Stimulated activated CD8-positive, alpha-beta memory T cell treated with anti-CD3 and anti-CD28 coated beads, Interleukin-7, amount 100 ng/mL, for 4 hours (primary cell): ENCODE results near the gene SMAD4.
"Not testable (repeated sequence)": the region's sequence is repeated elsewhere in the genome, so short reads cannot be mapped to it uniquely, and the experiment has no call there.

ENCODE experiments used
- DNase-seq, 2 donors: peaks; one replicate each; pipeline ENCODE4 v3.0.0-alpha.2; 2020; ENCODE audit warnings: low read depth in 2 of 2

SMAD4 gene

DNA sequence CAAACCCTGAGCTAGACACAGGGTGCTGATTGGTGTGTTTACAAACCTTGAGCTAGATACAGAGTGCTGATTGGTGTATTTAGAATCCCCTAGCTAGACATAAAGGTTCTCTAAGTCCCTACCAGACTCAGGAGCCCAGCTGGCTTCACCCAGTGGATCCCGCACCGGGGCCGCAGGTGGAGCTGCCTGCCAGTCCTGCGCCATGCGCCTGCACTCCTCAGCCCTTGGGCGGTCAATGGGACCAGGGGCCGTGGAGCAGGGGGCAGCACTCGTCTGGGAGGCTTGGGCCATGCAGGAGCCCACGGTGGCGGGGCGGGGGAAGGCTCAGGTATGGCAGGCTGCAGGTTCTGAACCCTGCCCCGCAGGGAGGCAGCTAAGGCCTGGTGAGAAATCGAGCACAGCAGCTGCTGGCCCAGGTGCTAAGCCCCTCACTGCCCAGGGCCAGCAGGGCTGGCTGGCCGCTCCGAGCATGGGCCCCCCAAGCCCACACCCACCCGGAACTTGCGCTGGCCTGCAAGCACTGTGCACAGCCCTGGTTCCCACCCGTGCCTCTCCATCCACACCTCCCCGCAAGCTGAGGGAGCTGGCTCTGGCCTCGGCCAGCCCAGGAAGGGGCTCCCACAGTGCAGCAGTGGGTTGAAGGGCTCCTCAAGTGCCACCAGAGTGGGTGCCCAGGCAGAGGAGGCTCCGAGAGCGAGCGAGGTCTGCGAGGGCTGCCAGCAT lies 81.8 kb downstream of the SMAD4 start:
- not testable (repeated sequence) for DNase-seq

DNA sequence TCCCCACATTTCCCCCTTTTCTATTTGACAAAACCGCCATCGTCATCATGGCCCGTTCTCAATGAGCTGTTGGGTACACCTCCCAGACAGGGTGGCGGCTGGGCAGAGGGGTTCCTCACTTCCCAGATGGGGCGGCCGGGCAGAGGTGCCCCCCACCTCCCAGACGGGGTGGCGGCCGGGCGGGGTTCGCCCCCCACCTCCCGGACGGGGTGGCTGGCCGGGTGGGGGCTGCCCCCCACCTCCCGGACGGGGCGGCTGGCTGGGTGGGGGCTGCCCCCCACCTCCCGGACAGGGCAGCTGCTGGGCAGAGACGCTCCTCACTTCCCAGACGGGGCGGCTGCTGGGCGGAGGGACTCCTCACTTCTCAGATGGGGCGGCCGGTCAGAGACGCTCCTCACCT lies 87.0 kb downstream of the SMAD4 start:
- not testable (repeated sequence) for DNase-seq

DNA sequence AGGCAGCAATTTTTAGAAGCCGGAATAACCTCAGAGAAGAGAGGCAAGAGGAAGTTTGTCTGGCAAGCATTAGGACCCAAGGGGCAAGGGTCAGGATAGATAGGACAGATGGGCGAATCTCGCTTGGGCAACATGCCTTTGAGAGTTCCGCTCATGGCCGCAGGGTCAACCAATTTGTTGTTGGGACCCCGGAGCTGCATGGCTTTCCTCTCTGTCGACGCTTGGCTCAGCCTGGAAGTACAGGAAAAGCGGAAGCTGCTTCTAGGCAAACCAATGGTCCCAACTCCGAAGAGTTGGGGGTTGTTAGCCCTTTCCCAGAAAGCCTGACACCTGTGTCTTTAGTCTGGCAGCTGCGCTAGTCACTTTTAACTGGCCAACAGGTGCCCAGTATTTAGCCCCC lies 89.5 kb downstream of the SMAD4 start:
- not testable (repeated sequence) for DNase-seq

DNA sequence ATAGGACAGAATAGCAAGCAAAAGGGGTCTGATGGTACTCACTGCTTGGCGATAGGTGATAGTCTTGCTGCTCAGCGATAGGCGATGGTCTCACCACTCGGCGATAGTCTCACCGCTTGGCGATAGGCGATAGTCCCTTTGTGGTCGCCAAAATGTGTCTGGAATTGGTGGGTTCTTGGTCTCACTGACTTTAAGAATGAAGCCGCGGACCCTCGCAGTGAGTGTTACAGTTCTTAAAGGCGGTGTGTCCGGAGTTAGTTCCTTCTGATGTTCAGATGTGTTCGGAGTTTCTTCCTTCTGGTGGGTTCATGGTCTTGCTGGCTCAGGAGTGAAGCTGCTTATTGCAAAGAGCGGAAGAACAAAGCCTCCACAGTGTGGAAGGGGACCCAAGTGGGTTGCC lies 90.0 kb downstream of the SMAD4 start:
- not testable (repeated sequence) for DNase-seq

DNA sequence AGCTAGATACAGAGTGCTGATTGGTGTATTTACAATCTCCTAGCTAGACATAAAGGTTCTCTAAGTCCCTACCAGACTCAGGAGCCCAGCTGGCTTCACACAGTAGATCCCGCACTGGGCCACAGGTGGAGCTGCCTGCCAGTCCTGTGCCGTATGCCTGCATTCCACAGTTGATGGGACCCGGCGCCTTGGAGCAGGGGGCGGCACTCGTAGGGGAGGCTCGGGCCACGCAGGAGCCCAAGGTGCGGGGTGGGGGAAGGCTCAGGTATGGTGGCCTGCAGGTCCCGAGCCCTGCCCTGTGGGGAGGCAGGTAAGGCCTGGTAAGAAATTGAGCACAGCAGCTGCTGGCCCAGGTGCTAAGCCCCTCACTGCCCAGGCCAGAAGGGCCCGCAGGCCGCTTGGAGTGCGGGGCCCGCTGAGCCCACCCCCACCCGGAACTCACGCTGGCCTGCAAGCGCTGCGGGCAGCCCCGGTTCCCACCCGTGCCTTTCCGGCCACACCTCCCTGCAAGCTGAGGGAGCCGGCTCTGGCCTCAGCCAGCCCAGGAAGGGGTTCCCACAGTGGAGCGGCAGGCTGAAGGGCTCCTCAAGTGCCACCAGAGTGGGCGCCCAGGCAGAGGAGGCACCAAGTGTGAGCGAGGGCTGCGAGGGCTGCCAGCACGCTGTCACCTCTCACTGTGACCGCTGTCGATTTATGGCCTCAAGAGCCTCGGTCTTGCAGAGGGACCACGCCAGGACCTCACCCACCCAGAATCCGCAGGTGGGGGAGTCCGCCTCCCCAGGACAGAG lies 91.0 kb downstream of the SMAD4 start:
- no peak for DNase-seq

DNA sequence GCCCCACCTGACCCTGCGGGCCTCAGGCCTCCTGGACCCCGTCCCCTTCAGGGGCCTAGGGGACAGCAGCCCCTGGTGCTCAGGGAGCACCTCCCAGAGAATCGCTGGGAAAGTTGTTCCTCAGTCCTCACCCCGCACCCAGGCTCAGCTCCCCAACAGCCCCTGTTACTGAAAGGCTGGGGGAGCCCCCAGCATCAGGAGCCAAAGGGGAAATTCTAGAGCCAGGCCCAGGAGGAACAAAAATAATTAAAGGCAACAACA lies 91.5 kb downstream of the SMAD4 start:
- DNase-seq: no peak

DNA sequence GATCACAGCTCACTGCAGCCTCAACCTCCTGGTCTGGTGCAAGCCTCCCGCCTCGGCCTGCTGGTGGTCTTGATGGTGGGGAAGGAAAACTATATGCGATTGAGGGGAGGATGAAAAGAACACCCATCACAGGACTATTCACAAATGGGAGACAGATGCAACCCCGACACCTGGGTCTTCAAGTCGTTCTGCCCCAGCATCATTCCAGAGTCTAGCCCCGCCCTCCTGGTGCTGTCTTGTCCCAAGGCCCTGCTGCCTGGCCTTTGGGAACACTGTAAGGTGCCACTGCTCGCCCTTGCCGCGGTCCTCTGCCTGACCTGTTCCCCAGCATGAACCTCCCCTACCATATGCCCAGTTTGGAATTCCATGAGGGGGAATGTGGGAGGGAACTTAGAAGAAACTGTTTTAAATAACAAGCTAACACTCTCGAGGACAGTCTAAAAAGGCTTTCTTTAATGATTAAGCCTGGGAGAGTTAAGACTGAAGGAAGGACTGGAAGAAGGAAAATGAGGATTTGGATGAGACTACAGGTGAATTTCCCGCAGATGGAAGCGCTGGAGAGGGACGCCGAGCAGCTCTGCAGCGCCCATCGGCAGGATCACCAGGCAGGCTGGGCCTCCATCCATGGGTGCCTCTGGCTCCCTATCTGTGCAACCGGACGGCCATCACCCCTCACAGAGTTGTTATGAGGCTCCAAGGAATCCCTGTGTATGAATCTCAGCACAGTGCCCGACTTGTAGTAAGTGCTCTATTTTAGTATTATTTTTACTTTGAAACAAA lies 92.4 kb downstream of the SMAD4 start:
- no peak for DNase-seq

DNA sequence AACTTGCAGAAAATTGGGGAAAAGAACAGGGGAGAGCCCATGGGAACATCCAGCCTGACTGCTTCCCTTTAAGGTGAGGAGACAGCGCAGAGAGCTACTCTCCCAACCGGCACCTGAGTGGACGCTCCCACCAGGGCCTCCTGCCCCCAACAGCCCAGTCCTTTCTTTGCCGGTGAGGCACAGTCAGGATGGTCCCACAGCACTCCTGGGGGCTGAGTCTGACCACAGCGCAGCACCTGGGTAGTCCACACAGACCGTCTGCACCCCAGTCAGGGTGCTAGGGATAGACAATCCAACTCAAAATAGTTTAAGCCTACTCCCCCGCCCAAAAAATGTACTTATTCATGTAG lies 93.0 kb downstream of the SMAD4 start:
- no peak for DNase-seq

DNA sequence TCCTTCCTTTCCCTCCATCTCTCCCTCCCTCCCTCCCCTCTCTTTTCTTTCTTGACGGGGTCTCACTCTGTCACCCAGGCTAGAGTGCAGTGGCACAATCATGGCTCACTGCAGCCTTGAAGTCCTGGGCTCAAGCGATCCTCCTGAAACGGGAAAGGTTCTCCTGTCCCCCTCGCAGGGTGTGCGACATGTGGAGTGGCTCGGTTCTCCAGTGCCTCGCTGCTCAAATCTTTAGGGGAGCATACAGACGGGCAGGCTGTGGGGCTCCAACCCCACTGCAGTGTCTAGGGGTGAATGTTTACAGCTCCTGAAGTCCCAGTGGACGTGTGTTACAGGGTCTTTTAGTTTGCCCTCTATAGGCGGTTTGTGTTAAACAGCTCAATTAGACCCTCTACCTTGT lies 93.5 kb downstream of the SMAD4 start:
- DNase-seq: no peak

DNA sequence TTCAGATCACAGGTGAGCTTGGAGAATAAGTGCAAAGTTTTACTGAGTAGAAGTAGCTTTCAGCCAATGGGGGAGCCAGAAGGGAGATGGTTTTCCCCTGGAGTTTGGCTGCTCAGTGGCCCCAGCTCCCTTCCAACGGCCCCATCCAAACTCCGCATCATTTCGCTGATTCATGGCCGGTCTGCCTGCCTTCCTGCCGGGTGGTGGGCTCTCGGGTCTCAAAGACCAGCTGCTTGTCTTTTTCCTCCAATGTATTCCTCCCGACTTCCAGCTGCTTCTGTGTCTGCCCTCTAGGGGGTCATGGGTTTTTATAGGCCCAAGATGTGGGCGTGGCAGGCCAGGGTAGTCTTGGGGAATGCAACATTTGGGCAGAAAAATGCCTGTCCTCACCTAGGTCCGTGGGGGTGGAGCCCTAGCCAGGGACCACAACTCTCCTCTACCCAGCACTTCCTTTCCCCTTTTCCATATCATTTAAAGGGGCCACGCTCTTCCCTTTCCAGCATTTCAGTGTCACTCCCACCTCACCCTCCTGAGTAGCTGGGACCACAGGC lies 94.0 kb downstream of the SMAD4 start:
- DNase-seq: no peak

DNA sequence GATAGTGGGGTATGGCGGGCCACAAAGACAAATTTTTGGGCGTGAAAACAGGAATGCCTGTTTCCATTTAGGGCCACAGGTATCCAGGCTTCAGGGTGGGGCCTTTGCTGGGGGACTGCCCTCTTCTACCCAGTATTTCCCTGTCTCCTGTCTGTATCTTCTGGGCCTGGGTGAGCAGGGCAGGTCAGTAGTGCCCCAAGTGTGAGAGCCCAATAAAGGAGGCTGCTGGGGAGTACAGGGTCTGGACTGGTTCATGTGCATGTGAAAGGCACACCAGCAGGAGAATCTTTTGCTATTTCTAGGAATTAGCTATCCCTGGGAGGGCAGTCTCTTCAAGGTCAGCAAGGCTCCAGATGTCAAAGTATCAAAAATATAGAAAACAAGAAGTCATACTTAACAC lies 96.0 kb downstream of the SMAD4 start:
- DNase-seq: no peak

DNA sequence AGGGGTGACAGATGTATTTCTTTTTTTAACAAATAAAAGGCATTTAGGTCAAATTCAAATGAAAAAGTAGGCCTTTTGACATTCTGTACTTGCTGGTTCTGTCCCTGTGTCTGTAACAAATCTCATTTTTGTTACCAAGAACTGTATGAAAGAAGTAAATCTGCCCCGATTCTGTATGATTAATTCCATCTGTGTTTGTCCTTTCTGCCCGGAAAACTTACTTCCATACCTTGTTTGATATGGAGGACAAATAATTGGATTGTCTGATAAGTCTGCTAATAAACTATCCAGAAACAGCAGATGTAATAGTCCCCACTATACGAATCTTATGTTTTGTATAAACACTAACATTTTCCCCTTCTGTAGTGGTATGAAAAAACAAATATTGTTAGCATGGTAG lies 97.7 kb downstream of the SMAD4 start:
- DNase-seq: no peak

DNA sequence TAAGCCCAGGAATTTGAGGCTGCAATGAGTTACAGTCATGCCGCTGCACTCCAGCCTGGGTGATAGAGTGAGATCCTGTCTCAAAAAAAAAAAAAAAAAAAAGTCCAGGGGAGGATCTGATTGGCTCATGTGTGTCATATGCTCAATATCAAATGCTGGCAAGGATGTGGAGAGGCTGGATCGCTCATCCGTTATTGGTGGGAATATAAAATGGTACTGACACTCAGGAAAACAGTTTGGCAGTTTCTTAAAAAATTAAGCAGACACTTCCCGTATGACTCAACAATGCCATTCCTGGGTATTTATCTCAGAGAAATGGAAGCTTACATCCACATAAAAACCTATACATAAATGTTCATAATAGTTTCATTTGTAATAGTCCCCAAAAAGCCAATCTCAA lies 98.5 kb downstream of the SMAD4 start:
- DNase-seq: no peak

DNA sequence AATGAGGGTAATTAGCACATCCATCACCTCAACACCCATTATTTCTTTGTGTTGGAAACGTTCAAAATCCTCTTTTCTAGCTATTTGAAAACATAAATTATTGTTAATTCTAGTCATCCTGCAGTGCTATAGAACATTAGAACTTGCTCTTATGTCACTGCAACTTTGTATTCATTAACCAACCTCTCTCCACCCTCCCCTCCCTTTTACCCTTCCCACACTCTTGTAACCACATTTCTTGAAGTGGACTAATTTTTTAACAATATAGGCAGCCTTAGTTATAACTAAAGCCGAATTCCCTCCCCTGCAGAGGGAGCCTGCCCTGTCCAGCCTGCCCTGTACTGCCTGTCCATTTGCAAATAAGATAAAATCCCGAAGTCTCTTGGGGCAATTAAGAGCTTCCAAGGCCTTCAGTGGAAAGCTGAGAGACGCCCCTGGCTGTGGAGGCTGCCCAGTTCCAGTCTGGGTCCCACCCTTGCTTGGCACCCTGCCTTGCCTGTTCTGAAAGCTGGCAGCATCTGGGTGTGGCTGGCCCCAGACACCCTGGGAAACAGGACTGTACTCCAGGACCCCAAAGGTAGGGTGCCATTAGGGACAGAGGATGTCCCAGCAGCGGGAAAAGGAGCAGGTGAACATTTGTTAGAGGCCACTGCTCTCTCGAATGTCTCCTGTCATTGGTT lies 102.4 kb downstream of the SMAD4 start:
- DNase-seq: no peak

DNA sequence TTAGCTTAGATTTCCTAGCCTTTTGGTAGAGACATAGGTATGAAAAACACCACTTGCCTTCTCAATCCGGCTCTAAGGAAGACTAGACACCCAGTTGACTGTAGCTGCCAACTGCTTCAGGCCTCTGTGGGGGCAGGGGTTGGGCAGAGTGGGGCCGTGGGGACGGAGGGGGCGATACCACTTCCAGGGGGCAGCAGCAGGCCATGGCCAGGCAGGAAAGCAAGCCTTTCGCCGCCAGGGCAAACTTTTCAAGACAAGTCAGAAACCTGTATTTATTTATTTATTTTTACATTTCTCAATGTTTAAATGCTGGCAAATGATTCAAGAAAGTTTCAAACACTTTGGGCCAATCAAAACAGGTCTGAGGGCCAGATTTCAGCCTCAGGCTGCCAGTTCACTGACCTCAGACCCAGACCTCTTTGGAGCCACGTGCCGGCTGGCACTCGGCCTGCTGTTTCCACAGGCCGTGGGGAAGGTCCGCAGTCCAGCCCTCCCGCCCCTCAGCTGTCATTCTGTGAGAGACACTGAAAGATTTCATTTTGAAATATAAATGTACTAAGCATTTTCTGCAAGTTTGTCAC lies 103.7 kb downstream of the SMAD4 start:
- no peak for DNase-seq
